Nephron (organoid): ENCODE measurements around the gene AJAP1.

Experiments
- H3K27ac Mint-ChIP-seq, 3 experiments: 2 replicates each; pipeline ENCODE4 v1.8.0; 2020; ENCODE audit warnings: mixed read lengths in 3 of 3, mild to moderate bottlenecking in 2 of 3, moderate library complexity in 1 of 3
- H3K27me3 Mint-ChIP-seq: 2 replicates; pipeline ENCODE4 v1.8.0; 2021; ENCODE audit warnings: low read depth, mild to moderate bottlenecking, moderate library complexity, mixed read lengths
- H3K36me3 Mint-ChIP-seq: 2 replicates; pipeline ENCODE4 v1.8.0; 2020; ENCODE audit warnings: low read depth, mixed read lengths
- H3K4me1 Mint-ChIP-seq: 2 replicates; pipeline ENCODE4 v1.8.0; 2020; ENCODE audit warnings: mixed read lengths
- H3K4me3 Mint-ChIP-seq, 3 experiments: 2 replicates each; pipeline ENCODE4 v1.8.0; 2020; ENCODE audit warnings: mild to moderate bottlenecking in 3 of 3, mixed read lengths in 3 of 3, moderate library complexity in 2 of 3
- H3K9me3 Mint-ChIP-seq: 2 replicates; pipeline ENCODE4 v1.8.0; 2020; ENCODE audit warnings: mixed read lengths
- CTCF ChIP-seq, 3 experiments: fragments of 200-600 bp; sonication (generic); IDR thresholded peaks; one replicate each; pipeline ENCODE4 v1.5.0; 2021; ENCODE audit warnings: antibody characterized with exemption in 3 of 3; ENCODE audit not compliant: unreplicated experiment in 3 of 3

Gene AJAP1

GRCh38 chr1:4684864-4685522 is 30.6 kb downstream of the AJAP1 start:
- H3K4me3 Mint-ChIP-seq: no peak overlapping the region

GRCh38 chr1:4685523-4685865 is 31.1 kb downstream of the AJAP1 start:
- no peak overlapping the region for H3K4me3 Mint-ChIP-seq
- peaks cover 40% of the 10 kb centered on the region for H3K27me3 Mint-ChIP-seq
- peaks cover 15% of the 10 kb centered on the region for H3K4me1 Mint-ChIP-seq
- TF ChIP-seq CTCF (IDR thresholded peaks at IDR 0.05; ENCODE audit: unreplicated experiment in 3 of 3): no peak
- peaks cover under 1% of the 10 kb centered on the region for H3K9me3 Mint-ChIP-seq
- H3K36me3 Mint-ChIP-seq: no peaks in the 10 kb centered on the region
- H3K27ac Mint-ChIP-seq: no peak overlapping the region

More at GRCh38 chr1:4684864-4685522, 30.6 kb downstream of the AJAP1 start:
- Mint-ChIP-seq H3K9me3 (peaks cover 3% of the 10 kb centered on the region), H3K36me3 (no peaks in the 10 kb centered on the region), H3K27me3 (peaks cover 40% of the 10 kb centered on the region), H3K4me1 (peaks cover 15% of the 10 kb centered on the region), H3K27ac (no peak overlapping the region)
- TF ChIP-seq CTCF (IDR thresholded peaks at IDR 0.05; ENCODE audit: unreplicated experiment in 3 of 3): no peak

GRCh38 chr1:4687943-4688342 is 33.5 kb downstream of the AJAP1 start:
- Mint-ChIP-seq H3K4me1 (peaks cover 15% of the 10 kb centered on the region), H3K9me3 (no peaks in the 10 kb centered on the region), H3K36me3 (no peaks in the 10 kb centered on the region), H3K27me3 (peaks cover 36% of the 10 kb centered on the region), H3K4me3 (no peak overlapping the region), H3K27ac (no peak overlapping the region)
- TF ChIP-seq CTCF (IDR thresholded peaks at IDR 0.05; ENCODE audit: unreplicated experiment in 3 of 3): no peak

GRCh38 chr1:4689271-4689935 is 35.0 kb downstream of the AJAP1 start:
- no peaks in the 10 kb centered on the region for H3K9me3 Mint-ChIP-seq
- no peak for TF ChIP-seq CTCF (IDR thresholded peaks at IDR 0.05; ENCODE audit: unreplicated experiment in 3 of 3)
- H3K27me3 Mint-ChIP-seq: peaks cover 26% of the 10 kb centered on the region
- H3K4me1 Mint-ChIP-seq: peaks cover 8% of the 10 kb centered on the region
- H3K27ac Mint-ChIP-seq: no peak overlapping the region
- H3K36me3 Mint-ChIP-seq: no peaks in the 10 kb centered on the region
- no peak overlapping the region for H3K4me3 Mint-ChIP-seq

- no peak overlapping the region for H3K4me3 Mint-ChIP-seq
- no peaks in the 10 kb centered on the region for H3K9me3 Mint-ChIP-seq
- no peaks in the 10 kb centered on the region for H3K36me3 Mint-ChIP-seq
- no peak for TF ChIP-seq CTCF (IDR thresholded peaks at IDR 0.05; ENCODE audit: unreplicated experiment in 3 of 3)
- H3K27ac Mint-ChIP-seq: no peak overlapping the region
- peaks cover 1% of the 10 kb centered on the region for H3K4me1 Mint-ChIP-seq
- peaks cover 26% of the 10 kb centered on the region for H3K27me3 Mint-ChIP-seq
Observed at GRCh38 chr1:4689941-4690635, 35.7 kb downstream of the AJAP1 start.
